CD4-positive, alpha-beta T cell (primary cell): ENCODE measurements around the gene PDE8B. TPM values are rescaled to one million over a fixed set of nuclear protein-coding genes. Genes with fewer than 3 reads are reported as not detected.

ENCODE experiments used
- ATAC-seq: fragments of 200-7000 bp; cut with Tn5 transposase; one replicate; pipeline ENCODE4 v1.10.0; 2022; ENCODE audit warnings: mild to moderate bottlenecking; ENCODE audit not compliant: poor library complexity
- CTCF ChIA-PET: fragments of 350-600 bp; sonication (Branson Sonifier 250); formaldehyde crosslinking; loops from one replicate; lab custom pipeline; 2021; ENCODE audit warnings: antibody characterized with exemption, inconsistent platforms; lab: Charles Lee
- POLR2A ChIA-PET: fragments of 350-600 bp; sonication (Branson Sonifier 250); formaldehyde crosslinking; loops from one replicate; lab custom pipeline; 2021; ENCODE audit warnings: antibody characterized with exemption, inconsistent platforms; lab: Charles Lee
- DNase-seq, 14 experiments: peaks; one replicate each; pipeline ENCODE4 v3.0.0-alpha.2; 2013 to 2020; ENCODE audit warnings: mixed read lengths in 2 of 14
- H3K27ac ChIP-seq, 2 donors: one replicate each; pipeline versions ENCODE4 v1.5.1 to v1.7.0; 2013; ENCODE audit warnings: low read length in 2 of 2, low read depth in 1 of 2, mild to moderate bottlenecking in 1 of 2
- H3K27me3 ChIP-seq, 2 experiments: 1 replicate in 1 of 2; 2 replicates in 1 of 2; pipeline versions ENCODE4 v1.6.1 to v1.7.0; 2013; ENCODE audit warnings: low read length in 2 of 2, control low read depth in 1 of 2, mild to moderate bottlenecking in 1 of 2, moderate library complexity in 1 of 2; ENCODE audit not compliant: insufficient read depth in 2 of 2, control insufficient read depth in 1 of 2
- H3K36me3 ChIP-seq: one replicate; pipeline ENCODE4 v1.6.1; 2013; ENCODE audit warnings: low read length, control low read depth; ENCODE audit not compliant: insufficient read depth
- H3K4me1 ChIP-seq: one replicate; pipeline ENCODE4 v1.6.1; 2013; ENCODE audit warnings: low read length, control low read depth; ENCODE audit not compliant: insufficient read depth
- H3K4me3 ChIP-seq: one replicate; pipeline ENCODE4 v1.5.1; 2013; ENCODE audit warnings: mild to moderate bottlenecking, low read length, moderate library complexity
- H3K9me3 ChIP-seq, 2 experiments: 1 replicate in 1 of 2; 2 replicates in 1 of 2; pipeline versions ENCODE4 v1.6.1 to v1.7.0; 2013; ENCODE audit warnings: low read length in 2 of 2, mild to moderate bottlenecking in 2 of 2, control low read depth in 1 of 2, moderate library complexity in 1 of 2; ENCODE audit not compliant: control insufficient read depth in 1 of 2, insufficient read depth in 1 of 2
- H3K27ac Mint-ChIP-seq: one replicate; pipeline ENCODE4 v1.8.0; 2020; ENCODE audit warnings: mixed read lengths
- H3K27me3 Mint-ChIP-seq: one replicate; pipeline ENCODE4 v1.8.0; 2021; ENCODE audit warnings: mixed read lengths
- H3K36me3 Mint-ChIP-seq: one replicate; pipeline ENCODE4 v1.8.0; 2021; ENCODE audit warnings: low read depth, mixed read lengths
- H3K4me1 Mint-ChIP-seq: one replicate; pipeline ENCODE4 v1.8.0; 2021; ENCODE audit warnings: low read depth, mixed read lengths
- H3K4me3 Mint-ChIP-seq: one replicate; pipeline ENCODE4 v1.8.0; 2020; ENCODE audit warnings: mild to moderate bottlenecking, mixed read lengths
- H3K9me3 Mint-ChIP-seq: one replicate; pipeline ENCODE4 v1.8.0; 2020; ENCODE audit warnings: mixed read lengths
- CTCF ChIP-seq: fragments of 200-600 bp; IDR thresholded peaks from one replicate; pipeline ENCODE4 v1.8.0; 2022; ENCODE audit warnings: antibody characterized with exemption, mild to moderate bottlenecking
- intact Hi-C, 2 experiments: fragments of 100-400 bp; cut with DNase I in 1 of 2; cut with micrococcal nuclease in 1 of 2; formaldehyde crosslinking; loops; one replicate each; pipeline versions ENCODE4 v1.15.1 to v1.9.0; 2023 to 2025; cut with DNase I, micrococcal nuclease
- total RNA-seq, 174 experiments: library from RNA in 2 of 174; stranded (reverse) in 2 of 174; gene quantifications; one replicate each; pipeline ENCODE4 v1.2.3 and lab custom pipeline; 2021 to 2026

PDE8B gene
- total RNA-seq, 2 experiments from 2014 or later, result 0.22 to 0.27 TPM

DNA sequence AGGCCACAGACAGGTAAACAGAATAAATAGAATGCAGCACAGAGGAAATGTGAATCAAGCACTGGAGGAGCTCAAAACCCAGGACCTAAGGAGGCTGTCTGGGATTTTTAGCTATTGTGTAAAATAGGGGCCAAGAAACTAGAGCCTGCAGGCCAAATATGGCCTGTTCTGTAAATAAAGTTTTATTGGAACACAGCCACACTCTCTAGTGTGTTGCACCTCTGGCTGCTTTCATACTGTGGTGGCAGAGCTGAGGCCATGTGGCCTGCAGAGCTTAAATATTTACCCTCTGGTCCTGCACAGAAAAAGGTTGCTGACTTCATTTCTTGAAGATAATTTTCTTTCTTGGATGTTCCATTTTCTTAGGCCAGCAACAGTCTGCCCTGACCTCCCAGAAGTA lies 145.3 kb downstream of the PDE8B start:
- H3K36me3 Mint-ChIP-seq, result no peaks in the 10 kb centered on the region
- Histone ChIP-seq H3K27me3 (no peaks in the 10 kb centered on the region), H3K9me3 (no peaks in the 10 kb centered on the region), H3K36me3 (no peaks in the 10 kb centered on the region), H3K4me3 (no peak overlapping the region), H3K27ac (no peak overlapping the region), H3K4me1 (no peaks in the 10 kb centered on the region)
- DNase-seq, result no peak
- H3K27ac Mint-ChIP-seq, result no peak overlapping the region
- ChIA-PET CTCF (interaction anchor here (0.7 kb wide), 1 partner anchor 490 kb away, joined by 3 read pairs; no protein-coding TSS in a partner anchor), POLR2A (no interaction called here)
- ATAC-seq, result no peak
- no peak for TF ChIP-seq CTCF
- H3K9me3 Mint-ChIP-seq, result no peaks in the 10 kb centered on the region
- H3K4me1 Mint-ChIP-seq, result no peaks in the 10 kb centered on the region
- no peak overlapping the region for H3K4me3 Mint-ChIP-seq
- intact Hi-C loops, result no loop called here
- H3K27me3 Mint-ChIP-seq, result no peaks in the 10 kb centered on the region

DNA sequence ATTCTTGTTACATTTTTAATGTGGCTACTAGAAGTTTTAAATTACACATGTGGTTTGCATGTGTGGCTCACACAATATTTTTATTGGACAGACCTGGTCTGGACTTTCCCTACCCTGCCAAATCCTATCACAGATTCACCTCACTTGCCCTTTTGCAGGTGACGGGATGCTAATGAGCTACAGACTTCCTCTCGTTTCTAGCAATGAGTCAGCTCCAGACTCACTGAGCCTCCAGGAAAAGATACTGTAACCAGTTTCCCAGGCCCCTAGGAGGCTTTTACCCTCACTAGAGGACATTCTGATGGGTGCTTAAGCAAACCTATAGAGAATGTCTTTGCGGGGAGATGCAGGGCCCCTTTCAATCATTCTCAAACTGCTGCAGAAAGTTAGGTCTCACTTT lies 146.3 kb downstream of the PDE8B start:
- Histone ChIP-seq H3K27ac (no peak overlapping the region), H3K4me3 (no peak overlapping the region), H3K4me1 (no peaks in the 10 kb centered on the region), H3K27me3 (no peaks in the 10 kb centered on the region), H3K36me3 (no peaks in the 10 kb centered on the region), H3K9me3 (no peaks in the 10 kb centered on the region)
- H3K36me3 Mint-ChIP-seq, result no peaks in the 10 kb centered on the region
- DNase-seq, result no peak
- no peak overlapping the region for H3K27ac Mint-ChIP-seq
- no peaks in the 10 kb centered on the region for H3K4me1 Mint-ChIP-seq
- ChIA-PET CTCF (no interaction called here), POLR2A (no interaction called here)
- no peak for ATAC-seq
- no peak for TF ChIP-seq CTCF
- no peak overlapping the region for H3K4me3 Mint-ChIP-seq
- intact Hi-C loops, result no loop called here
- no peaks in the 10 kb centered on the region for H3K27me3 Mint-ChIP-seq
- no peaks in the 10 kb centered on the region for H3K9me3 Mint-ChIP-seq

GRCh38 chr5:77358255-77359205 lies 148.1 kb downstream of the PDE8B start:
- Mint-ChIP-seq H3K4me3 (no peak overlapping the region), H3K27me3 (no peaks in the 10 kb centered on the region), H3K4me1 (no peaks in the 10 kb centered on the region), H3K36me3 (no peaks in the 10 kb centered on the region), H3K27ac (no peak overlapping the region), H3K9me3 (no peaks in the 10 kb centered on the region)
- Histone ChIP-seq H3K27me3 (no peaks in the 10 kb centered on the region), H3K9me3 (no peaks in the 10 kb centered on the region), H3K4me1 (no peaks in the 10 kb centered on the region), H3K4me3 (no peak overlapping the region), H3K27ac (no peak overlapping the region), H3K36me3 (no peaks in the 10 kb centered on the region)
- intact Hi-C loops, result no loop called here
- no peak for DNase-seq
- ChIA-PET CTCF (no interaction called here), POLR2A (no interaction called here)
- TF ChIP-seq CTCF, result no peak
- ATAC-seq, result no peak
